Uterus (tissue), 4 donors: ENCODE results near the gene NBPF14. TPM values are rescaled to one million over a fixed set of nuclear protein-coding genes. Genes with fewer than 3 reads are reported as not detected.
"Not testable (repeated sequence)": the region's sequence is repeated elsewhere in the genome, so short reads cannot be mapped to it uniquely, and the experiment has no call there.

Experiments used
- DNase-seq, 2 donors: peaks; one replicate each; pipeline ENCODE4 v3.0.0-alpha.2; 2019 to 2020
- H3K27ac ChIP-seq, 2 donors: fragments of 200-600 bp; sonication (generic); 1 replicate in 1 of 2; 2 replicates in 1 of 2; pipeline ENCODE4 v1.5.1; 2016 to 2018
- H3K27me3 ChIP-seq, 2 donors: fragments of 200-600 bp; sonication (generic); one replicate each; pipeline ENCODE4 v1.5.1; 2018 to 2019; ENCODE audit warnings: control low read depth in 1 of 2
- H3K36me3 ChIP-seq, 2 donors: fragments of 200-600 bp; sonication (generic); one replicate each; pipeline ENCODE4 v1.5.1; 2019; ENCODE audit warnings: control low read depth in 1 of 2
- H3K4me1 ChIP-seq, 2 donors: fragments of 200-600 bp; sonication (generic); one replicate each; pipeline ENCODE4 v1.5.1; 2018 to 2019; ENCODE audit warnings: control low read depth in 1 of 2
- H3K4me3 ChIP-seq, 2 donors: fragments of 200-600 bp; sonication (generic); 1 replicate in 1 of 2; 2 replicates in 1 of 2; pipeline ENCODE4 v1.5.1; 2018 to 2019; ENCODE audit warnings: mild to moderate bottlenecking in 1 of 2
- H3K9me3 ChIP-seq, 2 donors: fragments of 200-600 bp; sonication (generic); one replicate each; pipeline ENCODE4 v1.5.1; 2019; ENCODE audit warnings: control low read depth in 1 of 2
- intact Hi-C: fragments of 100-400 bp; cut with DNase I; formaldehyde crosslinking; loops from one replicate; pipeline ENCODE4 v1.15.1; 2023; ENCODE audit warnings: low total_unique reads
- total RNA-seq, 4 donors: library from RNA; depleted of rRNA in 3 of 4; stranded (reverse); fragments of >200 nt in 3 of 4; gene quantifications; one replicate each; pipeline versions ENCODE4 v1.1.0 to v1.2.4, GENCODE V29; 2014 to 2023
- donor health status: DM: yes; HTN: yes; CAD: no.

Gene NBPF14, protein sequence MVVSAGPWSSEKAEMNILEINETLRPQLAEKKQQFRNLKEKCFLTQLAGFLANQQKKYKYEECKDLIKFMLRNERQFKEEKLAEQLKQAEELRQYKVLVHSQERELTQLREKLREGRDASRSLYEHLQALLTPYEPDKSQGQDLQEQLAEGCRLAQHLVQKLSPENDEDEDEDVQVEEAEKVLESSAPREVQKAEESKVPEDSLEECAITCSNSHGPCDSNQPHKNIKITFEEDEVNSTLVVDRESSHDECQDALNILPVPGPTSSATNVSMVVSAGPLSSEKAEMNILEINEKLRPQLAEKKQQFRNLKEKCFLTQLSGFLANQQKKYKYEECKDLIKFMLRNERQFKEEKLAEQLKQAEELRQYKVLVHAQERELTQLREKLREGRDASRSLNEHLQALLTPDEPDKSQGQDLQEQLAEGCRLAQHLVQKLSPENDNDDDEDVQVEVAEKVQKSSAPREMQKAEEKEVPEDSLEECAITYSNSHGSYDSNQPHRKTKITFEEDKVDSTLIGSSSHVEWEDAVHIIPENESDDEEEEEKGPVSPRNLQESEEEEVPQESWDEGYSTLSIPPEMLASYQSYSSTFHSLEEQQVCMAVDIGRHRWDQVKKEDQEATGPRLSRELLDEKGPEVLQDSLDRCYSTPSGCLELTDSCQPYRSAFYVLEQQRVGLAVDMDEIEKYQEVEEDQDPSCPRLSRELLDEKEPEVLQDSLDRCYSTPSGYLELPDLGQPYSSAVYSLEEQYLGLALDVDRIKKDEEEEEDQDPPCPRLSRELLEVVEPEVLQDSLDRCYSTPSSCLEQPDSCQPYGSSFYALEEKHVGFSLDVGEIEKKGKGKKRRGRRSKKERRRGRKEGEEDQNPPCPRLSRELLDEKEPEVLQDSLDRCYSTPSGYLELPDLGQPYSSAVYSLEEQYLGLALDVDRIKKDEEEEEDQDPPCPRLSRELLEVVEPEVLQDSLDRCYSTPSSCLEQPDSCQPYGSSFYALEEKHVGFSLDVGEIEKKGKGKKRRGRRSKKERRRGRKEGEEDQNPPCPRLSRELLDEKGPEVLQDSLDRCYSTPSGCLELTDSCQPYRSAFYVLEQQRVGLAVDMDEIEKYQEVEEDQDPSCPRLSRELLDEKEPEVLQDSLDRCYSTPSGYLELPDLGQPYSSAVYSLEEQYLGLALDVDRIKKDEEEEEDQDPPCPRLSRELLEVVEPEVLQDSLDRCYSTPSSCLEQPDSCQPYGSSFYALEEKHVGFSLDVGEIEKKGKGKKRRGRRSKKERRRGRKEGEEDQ (N-terminal part only)
- 10 to 100 TPM; 14.4 to 54.7 (median 37.9) TPM for total RNA-seq

DNA sequence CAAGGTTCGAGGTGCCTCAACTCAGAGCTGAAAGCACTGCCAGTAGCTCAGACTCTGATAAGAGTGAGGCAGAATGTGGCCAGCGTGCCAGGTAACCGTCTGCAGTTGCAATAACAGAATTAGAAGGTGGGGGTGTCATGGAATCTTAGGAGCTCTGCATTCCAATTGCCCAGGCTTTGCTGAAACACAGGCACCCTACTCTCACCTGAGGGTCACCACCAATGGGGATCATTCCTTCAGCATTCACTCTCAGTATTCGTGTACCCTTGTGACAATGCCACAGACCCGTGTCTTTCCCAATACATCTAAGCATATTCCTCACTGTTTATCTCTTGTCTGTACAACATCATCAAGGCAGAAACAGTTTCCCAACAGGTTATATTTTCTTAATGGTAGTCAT is at the start of gene NBPF14:
TSS of gene NBPF14 (minus strand) at position 101 of the 400 bp plus-strand sequence. CDS start 294 bp downstream, outside the sequence.
- H3K9me3 ChIP-seq, H3K4me1 ChIP-seq, H3K4me3 ChIP-seq: not testable (repeated sequence)

DNA sequence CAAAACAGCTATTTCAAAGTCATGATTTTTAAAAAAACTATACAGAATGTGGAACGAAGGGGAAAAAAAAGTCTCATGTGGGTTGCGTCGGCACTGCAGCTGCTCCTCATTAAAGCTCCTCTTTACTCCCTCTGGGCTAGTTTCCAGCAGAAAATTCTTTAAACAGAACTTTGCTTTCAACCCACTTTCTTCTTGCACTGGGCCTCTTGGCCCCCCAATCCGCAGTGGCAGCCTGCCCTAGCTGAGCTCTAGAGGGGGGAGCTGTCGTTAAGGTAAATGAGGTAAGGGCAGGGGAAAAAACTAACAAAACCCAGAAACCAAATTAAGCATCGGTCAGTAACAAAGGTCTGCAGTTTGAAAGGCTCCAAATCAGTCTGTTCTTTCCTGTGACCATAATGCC is 29.6 kb upstream of the NBPF14 start:
- H3K36me3 ChIP-seq, H3K27me3 ChIP-seq, H3K9me3 ChIP-seq, H3K4me3 ChIP-seq, intact Hi-C loops, H3K4me1 ChIP-seq: not testable (repeated sequence)
- peak overlapping the region in 1 of 2 donors; percentile 64 for H3K27ac ChIP-seq
- peak; percentile 63 to 83 for DNase-seq

More for the DNA sequence above, at the start of gene NBPF14:
- H3K27ac ChIP-seq, intact Hi-C loops, DNase-seq, H3K36me3 ChIP-seq, H3K27me3 ChIP-seq: not testable (repeated sequence)

DNA sequence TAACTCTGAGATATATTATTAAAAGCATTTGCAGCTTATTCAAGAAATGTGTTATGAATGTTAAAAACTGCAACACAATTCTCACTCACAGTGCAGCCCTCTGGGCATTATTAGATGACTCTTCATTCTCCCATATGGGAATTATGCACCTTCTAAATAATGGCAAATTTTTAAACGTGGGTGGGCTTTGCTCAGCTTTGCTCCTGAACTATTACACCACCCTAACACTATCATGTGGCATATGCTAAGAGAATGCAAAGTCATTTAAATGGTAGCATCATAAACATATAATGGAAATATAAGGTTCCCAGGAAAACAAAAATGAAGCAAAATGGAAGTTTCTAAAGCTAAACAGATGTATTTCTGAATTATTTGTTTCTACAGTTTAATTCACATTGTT is 22.4 kb upstream of the NBPF14 start:
- intact Hi-C loops, H3K4me3 ChIP-seq, H3K27ac ChIP-seq, H3K27me3 ChIP-seq, H3K36me3 ChIP-seq, DNase-seq, H3K4me1 ChIP-seq, H3K9me3 ChIP-seq: not testable (repeated sequence)

DNA sequence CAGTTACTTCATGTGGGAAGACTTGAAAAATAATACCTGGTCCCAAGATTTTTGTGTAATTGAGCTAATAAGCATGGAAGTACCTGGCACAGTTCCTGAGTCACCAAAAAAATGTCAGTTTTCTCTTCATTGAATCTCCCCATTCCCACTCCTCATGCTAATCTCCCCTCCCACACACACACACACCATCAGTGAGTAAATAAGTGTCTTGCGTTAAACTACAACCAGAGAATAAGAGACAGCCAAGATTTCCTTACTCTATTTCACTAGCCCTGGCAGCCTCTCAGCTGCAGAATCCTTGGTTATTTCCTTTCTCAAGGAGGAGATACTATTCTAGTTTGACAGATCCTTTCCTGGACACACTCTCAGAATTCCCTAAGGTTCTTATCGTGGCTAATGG is 9.5 kb upstream of the NBPF14 start:
- intact Hi-C loops, H3K4me1 ChIP-seq, H3K4me3 ChIP-seq, H3K9me3 ChIP-seq, H3K27me3 ChIP-seq, H3K36me3 ChIP-seq: not testable (repeated sequence)
- peak; percentile 48 to 59 for DNase-seq
- H3K27ac ChIP-seq: peak overlapping the region in 1 of 2 donors; percentile 39

DNA sequence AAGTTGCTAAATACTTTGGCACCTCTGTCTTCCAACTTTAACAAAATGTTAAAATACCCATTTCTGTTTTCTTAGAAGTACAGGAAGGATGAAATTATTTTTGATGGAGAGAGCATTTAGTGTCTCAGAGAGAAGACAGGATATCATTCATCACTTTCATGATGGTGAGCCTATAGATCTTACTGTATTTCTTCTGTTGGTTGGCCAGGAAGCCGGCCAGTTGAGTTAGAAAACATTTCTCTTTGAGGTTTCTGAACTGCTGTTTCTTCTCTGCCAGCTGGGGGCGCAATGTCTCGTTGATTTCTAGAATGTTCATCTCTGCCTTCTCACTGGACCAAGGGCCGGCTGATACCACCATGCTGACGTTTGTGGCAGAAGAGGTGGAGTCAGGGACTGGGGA is 451 bp downstream of the NBPF14 start:
- H3K4me3 ChIP-seq, DNase-seq, H3K4me1 ChIP-seq, H3K27ac ChIP-seq, H3K36me3 ChIP-seq, intact Hi-C loops, H3K9me3 ChIP-seq, H3K27me3 ChIP-seq: not testable (repeated sequence)

DNA sequence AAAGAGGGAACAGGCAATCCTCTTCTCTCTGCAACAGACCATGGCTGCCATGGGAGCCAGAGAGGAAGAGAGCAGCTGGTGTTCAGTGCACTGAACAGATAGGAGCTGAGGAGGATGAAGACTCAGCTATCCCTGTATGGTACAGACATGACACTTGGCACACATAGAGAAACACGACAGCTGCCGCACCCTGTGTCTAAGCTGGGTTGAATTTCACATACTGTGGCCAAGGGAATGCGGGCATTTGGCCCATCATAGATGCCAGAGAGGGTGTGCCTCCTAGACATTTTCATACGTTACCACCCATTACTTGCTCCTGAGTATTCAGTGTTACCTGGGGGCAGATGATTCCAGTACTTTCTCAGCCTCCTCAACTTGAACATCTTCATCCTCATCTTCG is 4.7 kb downstream of the NBPF14 start:
- DNase-seq, H3K4me1 ChIP-seq, intact Hi-C loops, H3K4me3 ChIP-seq, H3K27ac ChIP-seq, H3K9me3 ChIP-seq, H3K27me3 ChIP-seq, H3K36me3 ChIP-seq: not testable (repeated sequence)

DNA sequence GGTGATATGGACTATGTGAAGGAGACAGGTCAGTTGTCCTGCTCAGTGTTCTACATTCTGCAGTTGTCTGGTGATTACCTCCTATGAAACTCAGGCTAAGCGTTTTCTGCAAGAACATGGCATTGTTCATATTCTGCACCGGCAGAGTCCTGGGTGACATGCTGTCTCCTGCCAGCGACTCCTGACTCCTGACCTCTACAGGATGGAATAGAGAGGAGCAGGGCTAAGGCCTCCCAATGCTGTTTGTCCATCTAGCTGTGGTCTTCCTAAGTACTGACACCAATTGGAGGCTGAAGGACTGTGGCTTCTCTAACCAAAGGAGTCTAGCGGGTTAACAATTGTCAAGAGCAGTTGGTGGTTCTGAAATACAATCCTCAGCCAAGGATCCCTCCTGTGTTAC is 63.7 kb downstream of the NBPF14 start:
- H3K4me3 ChIP-seq, intact Hi-C loops, H3K4me1 ChIP-seq: not testable (repeated sequence)

DNA sequence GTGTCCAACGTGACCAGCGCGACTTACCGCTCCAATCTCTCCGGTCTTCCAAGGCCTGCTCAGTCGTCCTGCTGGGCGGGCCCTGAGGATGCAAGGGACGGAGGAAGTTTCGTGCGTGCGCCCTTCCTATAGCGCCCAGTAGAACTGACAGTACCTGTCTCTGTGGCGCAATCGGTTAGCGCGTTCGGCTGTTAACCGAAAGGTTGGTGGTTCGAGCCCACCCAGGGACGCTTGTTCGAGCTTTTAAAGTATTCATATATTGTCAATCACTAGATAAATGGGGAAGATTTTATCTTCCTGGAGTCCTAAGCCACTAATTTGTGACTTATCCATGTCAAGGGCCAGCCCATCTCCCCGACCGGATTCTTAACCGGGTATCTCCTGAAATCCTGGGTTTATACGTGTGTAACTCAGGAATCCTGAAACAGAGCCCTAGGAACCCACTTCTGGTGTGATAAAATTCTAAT is 66.7 kb downstream of the NBPF14 start:
- intact Hi-C loops, H3K9me3 ChIP-seq, H3K27me3 ChIP-seq, H3K36me3 ChIP-seq, H3K4me1 ChIP-seq: not testable (repeated sequence)
- H3K4me3 ChIP-seq: peak overlapping the region in 1 of 2 donors; percentile 26
- H3K27ac ChIP-seq: peak overlapping the region in 1 of 2 donors; percentile 67
- peak; percentile 38 to 43 for DNase-seq

More for the DNA sequence above, 63.7 kb downstream of the NBPF14 start:
- H3K27ac ChIP-seq, H3K27me3 ChIP-seq, H3K9me3 ChIP-seq, DNase-seq, H3K36me3 ChIP-seq: not testable (repeated sequence)
